SK-N-SH (cell line): Measurements from ENCODE around the gene NR2F1-AS1. TPM values are rescaled to one million over a fixed set of nuclear protein-coding genes. Genes with fewer than 3 reads are reported as not detected.
A peak's percentile ranks its signal among the peaks of the same experiment; 100 is the strongest.

Source experiments
- CTCF ChIA-PET: fragments of 300-600, 350-600 bp; formaldehyde crosslinking; extraction: SDS; loops from one replicate; lab custom pipeline; 2021; lab: Yijun Ruan, JAX
- POLR2A ChIA-PET: fragments of 350-600 bp; sonication (Branson Sonifier 250); formaldehyde crosslinking; extraction: SDS; loops from one replicate; lab custom pipeline; 2020; ENCODE audit warnings: antibody characterized with exemption, inconsistent platforms; lab: Yijun Ruan, JAX
- DNase-seq: peaks from one replicate; pipeline ENCODE4 v3.0.0; 2012
- H2AFZ ChIP-seq: fragments of 200-600 bp; sonication (generic); 2 replicates; pipeline ENCODE4 v1.8.1; 2016; ENCODE audit warnings: antibody characterized with exemption, mild to moderate bottlenecking, low read depth
- H3F3A ChIP-seq: fragments of 200-600 bp; sonication (generic); replicated peaks from 2 replicates; pipeline ENCODE3; 2016; ENCODE audit warnings: antibody characterized with exemption, mild to moderate bottlenecking; ENCODE audit not compliant: insufficient read depth
- H3K27ac ChIP-seq, 2 experiments: fragments of 200-500 bp in 1 of 2; fragments of 200-600 bp in 1 of 2; sonication (Bioruptor generic) in 1 of 2; sonication (generic), shearing (Covaris generic) in 1 of 2; 2 replicates each; pipeline versions ENCODE4 v1.5.1 to v1.6.1; 2014 to 2016; ENCODE audit warnings: low read depth in 2 of 2, inconsistent platforms in 1 of 2, low read length in 1 of 2, mild to moderate bottlenecking in 1 of 2, mixed read lengths in 1 of 2
- H3K27me3 ChIP-seq: fragments of 200-600 bp; sonication (generic), shearing (Covaris generic); 2 replicates; pipeline ENCODE4 v1.6.1; 2016; ENCODE audit warnings: mixed run types; ENCODE audit not compliant: insufficient read depth
- H3K36me3 ChIP-seq, 2 experiments: fragments of 200-500 bp in 1 of 2; fragments of 200-600 bp in 1 of 2; sonication (Bioruptor generic) in 1 of 2; sonication (generic) in 1 of 2; replicated peaks in 1 of 2; 2 replicates each; pipeline versions ENCODE3 to v1.5.1; 2014 to 2016; ENCODE audit warnings: low read length in 1 of 2, mild to moderate bottlenecking in 1 of 2; ENCODE audit not compliant: insufficient read depth in 2 of 2, control insufficient read depth in 1 of 2
- H3K4me1 ChIP-seq, 2 experiments: fragments of 200-500 bp in 1 of 2; fragments of 200-600 bp in 1 of 2; sonication (Bioruptor generic) in 1 of 2; sonication (generic), shearing (Covaris generic) in 1 of 2; 2 replicates each; pipeline versions ENCODE4 v1.5.1 to v1.6.1; 2014 to 2016; ENCODE audit warnings: low read depth in 1 of 2, low read length in 1 of 2, mixed run types in 1 of 2; ENCODE audit not compliant: insufficient read depth in 2 of 2, control insufficient read depth in 1 of 2
- H3K4me2 ChIP-seq: fragments of 200-600 bp; sonication (generic), shearing (Covaris generic); 2 replicates; pipeline ENCODE4 v1.6.1; 2017; ENCODE audit warnings: mixed run types
- H3K4me3 ChIP-seq, 2 experiments: fragments of 200-500 bp in 1 of 2; fragments of 200-600 bp in 1 of 2; sonication (Bioruptor generic) in 1 of 2; sonication (generic), shearing (Covaris generic) in 1 of 2; 2 replicates each; pipeline versions ENCODE4 v1.5.1 to v1.8.1; 2014 to 2016; ENCODE audit warnings: low read depth in 2 of 2, inconsistent platforms in 1 of 2, low read length in 1 of 2, mild to moderate bottlenecking in 1 of 2, mixed read lengths in 1 of 2, moderate library complexity in 1 of 2
- H3K79me2 ChIP-seq: fragments of 200-600 bp; sonication (generic); 2 replicates; pipeline ENCODE4 v1.8.1; 2017; ENCODE audit warnings: mild to moderate bottlenecking; ENCODE audit not compliant: insufficient read depth
- H3K9ac ChIP-seq: fragments of 200-600 bp; sonication (generic); 2 replicates; pipeline ENCODE4 v1.6.1; 2017; ENCODE audit warnings: mixed run types
- H3K9me2 ChIP-seq: fragments of 200-600 bp; sonication (generic); 2 replicates; pipeline ENCODE4 v1.6.1; 2017; ENCODE audit warnings: mixed run types
- H3K9me3 ChIP-seq: fragments of 200-600 bp; sonication (generic); 2 replicates; pipeline ENCODE4 v1.6.1; 2017; ENCODE audit warnings: mixed run types, mild to moderate bottlenecking, moderate library complexity
- H4K20me1 ChIP-seq: fragments of 200-600 bp; sonication (generic); 2 replicates; pipeline ENCODE4 v1.6.1; 2017; ENCODE audit warnings: mild to moderate bottlenecking, mixed run types; ENCODE audit not compliant: insufficient read depth
- CHD2 ChIP-seq: fragments of 150-350 bp; IDR thresholded peaks from 2 replicates; pipeline ENCODE4 v1.6.1; 2018; ENCODE audit warnings: low read length; ENCODE audit not compliant: partially characterized antibody
- EZH2phosphoT487 ChIP-seq: fragments of 200-600 bp; sonication (generic); IDR thresholded peaks from 2 replicates; pipeline ENCODE4 v1.6.1; 2017; ENCODE audit warnings: low read depth, mixed run types, mild to moderate bottlenecking, antibody characterized with exemption, moderate library complexity, borderline replicate concordance
- GATA2 ChIP-seq: sonication (generic); formaldehyde crosslinking; IDR thresholded peaks from 2 replicates; pipeline ENCODE4 v1.5.0; 2020; ENCODE audit warnings: mild to moderate bottlenecking, missing genetic modification reagents
- RAD21 ChIP-seq: IDR thresholded peaks from 2 replicates; pipeline ENCODE4 v1.6.1; 2012; ENCODE audit warnings: mild to moderate bottlenecking, low read length
- RCOR1 ChIP-seq: fragments of 150-350 bp; IDR thresholded peaks from 2 replicates; pipeline ENCODE4 v1.6.1; 2017; ENCODE audit warnings: antibody characterized with exemption, low read length
- RFX5 ChIP-seq: IDR thresholded peaks from 2 replicates; pipeline ENCODE4 v1.6.1; 2012; ENCODE audit warnings: mild to moderate bottlenecking, improper control_type of control experiment, low read length
- TAF1 ChIP-seq: IDR thresholded peaks from 2 replicates; pipeline ENCODE4 v1.6.1; 2012; ENCODE audit warnings: low read depth, mild to moderate bottlenecking, low read length, moderate library complexity, borderline replicate concordance
- WGBS: methylation state at CpG from one replicate; pipeline ENCODE4 v1.1.6; 2017; ENCODE audit warnings: low lambda C conversion rate; 5-methylcytosine and 5-hydroxymethylcytosine counted together
- polyA plus RNA-seq, 3 experiments: library from polyadenylated mRNA; depleted of rRNA; stranded (reverse); fragments of >200 nt; gene quantifications; 2 replicates each; pipeline ENCODE4 v1.2.3, GENCODE V29; 2012
- TF ChIP-seq, protein P1 (sequence below): IDR thresholded peaks from 2 replicates; pipeline ENCODE4 v1.6.1; 2012; ENCODE audit warnings: mild to moderate bottlenecking, low read depth, low read length, moderate library complexity
- TF ChIP-seq, protein P2 (sequence below): fragments of 150-350 bp; IDR thresholded peaks from 2 replicates; pipeline ENCODE4 v1.6.1; 2016; ENCODE audit warnings: mild to moderate bottlenecking, low read depth, low read length

NR2F1-AS1 gene
- polyA plus RNA-seq, 1 of the 3 experiments (the other 2 are of a cell fraction) = 7.4 TPM

DNA sequence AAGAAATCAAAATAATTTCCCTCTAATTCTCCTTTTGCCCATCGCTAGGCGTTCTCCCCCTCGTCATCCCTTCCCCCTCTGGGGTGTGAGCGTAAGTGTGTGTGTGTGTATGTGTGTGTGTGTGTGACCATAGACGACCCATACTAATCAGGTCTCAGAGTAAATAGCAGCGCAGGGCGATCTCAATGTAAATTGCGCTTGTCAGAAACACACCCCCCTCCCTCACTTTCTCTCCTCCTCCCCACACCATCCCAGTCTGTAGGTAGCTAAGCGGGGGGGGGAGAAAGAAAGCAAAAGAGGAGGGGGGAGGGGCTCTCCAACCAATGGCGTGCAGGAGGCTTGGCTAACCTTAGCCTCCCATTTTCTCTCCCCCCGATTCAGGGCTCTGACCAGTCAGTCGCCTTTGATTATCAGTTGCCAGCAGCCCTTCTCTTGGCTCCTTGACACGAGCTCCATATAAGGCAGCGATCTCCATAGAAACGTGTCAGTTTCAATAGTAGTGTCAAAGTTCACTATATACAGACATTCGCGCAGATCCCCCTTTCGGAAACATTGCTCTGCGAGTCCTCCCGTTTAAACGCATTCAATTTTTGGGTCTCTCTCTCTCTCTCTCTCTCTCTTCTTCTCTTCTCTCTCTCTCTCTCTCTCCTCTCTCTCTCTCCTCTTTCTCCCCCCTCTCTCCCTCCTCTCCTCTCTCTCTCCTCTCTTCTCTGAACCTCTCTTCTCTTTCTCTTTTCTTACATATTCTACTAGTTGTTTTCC is 1.8 kb upstream of the NR2F1-AS1 start, which contains the start of gene NR2F1 (continued):
- TF ChIP-seq RCOR1 = peak; percentile 60; the same call in 1 of the 2 replicates
- TF ChIP-seq, protein P1, sequence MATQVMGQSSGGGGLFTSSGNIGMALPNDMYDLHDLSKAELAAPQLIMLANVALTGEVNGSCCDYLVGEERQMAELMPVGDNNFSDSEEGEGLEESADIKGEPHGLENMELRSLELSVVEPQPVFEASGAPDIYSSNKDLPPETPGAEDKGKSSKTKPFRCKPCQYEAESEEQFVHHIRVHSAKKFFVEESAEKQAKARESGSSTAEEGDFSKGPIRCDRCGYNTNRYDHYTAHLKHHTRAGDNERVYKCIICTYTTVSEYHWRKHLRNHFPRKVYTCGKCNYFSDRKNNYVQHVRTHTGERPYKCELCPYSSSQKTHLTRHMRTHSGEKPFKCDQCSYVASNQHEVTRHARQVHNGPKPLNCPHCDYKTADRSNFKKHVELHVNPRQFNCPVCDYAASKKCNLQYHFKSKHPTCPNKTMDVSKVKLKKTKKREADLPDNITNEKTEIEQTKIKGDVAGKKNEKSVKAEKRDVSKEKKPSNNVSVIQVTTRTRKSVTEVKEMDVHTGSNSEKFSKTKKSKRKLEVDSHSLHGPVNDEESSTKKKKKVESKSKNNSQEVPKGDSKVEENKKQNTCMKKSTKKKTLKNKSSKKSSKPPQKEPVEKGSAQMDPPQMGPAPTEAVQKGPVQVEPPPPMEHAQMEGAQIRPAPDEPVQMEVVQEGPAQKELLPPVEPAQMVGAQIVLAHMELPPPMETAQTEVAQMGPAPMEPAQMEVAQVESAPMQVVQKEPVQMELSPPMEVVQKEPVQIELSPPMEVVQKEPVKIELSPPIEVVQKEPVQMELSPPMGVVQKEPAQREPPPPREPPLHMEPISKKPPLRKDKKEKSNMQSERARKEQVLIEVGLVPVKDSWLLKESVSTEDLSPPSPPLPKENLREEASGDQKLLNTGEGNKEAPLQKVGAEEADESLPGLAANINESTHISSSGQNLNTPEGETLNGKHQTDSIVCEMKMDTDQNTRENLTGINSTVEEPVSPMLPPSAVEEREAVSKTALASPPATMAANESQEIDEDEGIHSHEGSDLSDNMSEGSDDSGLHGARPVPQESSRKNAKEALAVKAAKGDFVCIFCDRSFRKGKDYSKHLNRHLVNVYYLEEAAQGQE = no peak
- no peak; the same call in 1 of the 2 replicates for TF ChIP-seq RAD21
- peak; percentile 57 for TF ChIP-seq RFX5
- TF ChIP-seq, protein P2, sequence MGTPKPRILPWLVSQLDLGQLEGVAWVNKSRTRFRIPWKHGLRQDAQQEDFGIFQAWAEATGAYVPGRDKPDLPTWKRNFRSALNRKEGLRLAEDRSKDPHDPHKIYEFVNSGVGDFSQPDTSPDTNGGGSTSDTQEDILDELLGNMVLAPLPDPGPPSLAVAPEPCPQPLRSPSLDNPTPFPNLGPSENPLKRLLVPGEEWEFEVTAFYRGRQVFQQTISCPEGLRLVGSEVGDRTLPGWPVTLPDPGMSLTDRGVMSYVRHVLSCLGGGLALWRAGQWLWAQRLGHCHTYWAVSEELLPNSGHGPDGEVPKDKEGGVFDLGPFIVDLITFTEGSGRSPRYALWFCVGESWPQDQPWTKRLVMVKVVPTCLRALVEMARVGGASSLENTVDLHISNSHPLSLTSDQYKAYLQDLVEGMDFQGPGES = no peak
- TF ChIP-seq TAF1 = peak; percentile 38

DNA sequence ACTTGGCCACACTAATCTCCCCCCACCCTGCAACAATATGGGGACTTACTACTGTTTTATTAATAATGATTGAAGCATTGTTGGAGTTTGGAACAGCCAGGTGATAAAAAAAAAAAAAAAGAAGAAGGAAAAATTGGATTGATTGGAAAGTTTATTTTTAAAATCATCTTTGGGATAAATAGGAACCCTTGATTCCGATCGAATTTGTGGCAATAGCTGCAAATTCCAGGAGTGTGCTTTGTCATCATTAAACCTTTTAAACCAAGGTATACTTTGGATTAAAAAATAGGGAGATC is 1.1 kb upstream of the NR2F1-AS1 start:
- Histone ChIP-seq H3K27me3 (no peaks in the 10 kb centered on the region), H3K9ac (peak overlapping the region; percentile 80), H2AFZ (peak overlapping the region; percentile 86), H3K9me3 (no peaks in the 10 kb centered on the region), H4K20me1 (no peaks in the 10 kb centered on the region; the same call in 1 of the 2 replicates), H3K4me3 (peak overlapping the region; percentile 74 to 87), H3K79me2 (peaks cover 74% of the 10 kb centered on the region), H3K27ac (peak overlapping the region; percentile 70 to 92), H3K4me1 (peaks cover 5 to 6% of the 10 kb centered on the region in 2 experiments; a peak in 3 of 4 replicates), H3K36me3 (peaks cover 0 to 4% of the 10 kb centered on the region in 2 experiments), H3K9me2 (no peaks in the 10 kb centered on the region), H3K4me2 (peak overlapping the region; percentile 83), H3F3A (peaks cover 28% of the 10 kb centered on the region)
- TF ChIP-seq EZH2phosphoT487 (no peak), CHD2 (no peak), GATA2 (CRISPR knock-in tag) (no peak)
- TF ChIP-seq, protein P2 = no peak
- POLR2A ChIA-PET = interaction anchor here (0.6 to 1.6 kb wide), 6 partner anchors 19 to 1134 kb away, joined by 3 to 18 read pairs (median 5); no protein-coding TSS in a partner anchor
- CTCF ChIA-PET = interaction anchor here (0.6 to 2.9 kb wide), 10 partner anchors 19 to 1312 kb away, joined by 3 to 16 read pairs (median 4); no protein-coding TSS in a partner anchor
- no peak for DNase-seq
- 0% methylated on average over 2 of the region's 2 CpGs for WGBS
